ENCODE results near the gene TLR9.

Gene TLR9

GRCh38 chr3:52247409-52248164, 22.1 kb upstream of the TLR9 start:
- DNase-seq: no peak

- DNase-seq: no peak
Observed at GRCh38 chr3:52246728-52247408, 21.4 kb upstream of the TLR9 start.

GRCh38 chr3:52246264-52246620, 20.8 kb upstream of the TLR9 start:
- no peak for DNase-seq

DNA sequence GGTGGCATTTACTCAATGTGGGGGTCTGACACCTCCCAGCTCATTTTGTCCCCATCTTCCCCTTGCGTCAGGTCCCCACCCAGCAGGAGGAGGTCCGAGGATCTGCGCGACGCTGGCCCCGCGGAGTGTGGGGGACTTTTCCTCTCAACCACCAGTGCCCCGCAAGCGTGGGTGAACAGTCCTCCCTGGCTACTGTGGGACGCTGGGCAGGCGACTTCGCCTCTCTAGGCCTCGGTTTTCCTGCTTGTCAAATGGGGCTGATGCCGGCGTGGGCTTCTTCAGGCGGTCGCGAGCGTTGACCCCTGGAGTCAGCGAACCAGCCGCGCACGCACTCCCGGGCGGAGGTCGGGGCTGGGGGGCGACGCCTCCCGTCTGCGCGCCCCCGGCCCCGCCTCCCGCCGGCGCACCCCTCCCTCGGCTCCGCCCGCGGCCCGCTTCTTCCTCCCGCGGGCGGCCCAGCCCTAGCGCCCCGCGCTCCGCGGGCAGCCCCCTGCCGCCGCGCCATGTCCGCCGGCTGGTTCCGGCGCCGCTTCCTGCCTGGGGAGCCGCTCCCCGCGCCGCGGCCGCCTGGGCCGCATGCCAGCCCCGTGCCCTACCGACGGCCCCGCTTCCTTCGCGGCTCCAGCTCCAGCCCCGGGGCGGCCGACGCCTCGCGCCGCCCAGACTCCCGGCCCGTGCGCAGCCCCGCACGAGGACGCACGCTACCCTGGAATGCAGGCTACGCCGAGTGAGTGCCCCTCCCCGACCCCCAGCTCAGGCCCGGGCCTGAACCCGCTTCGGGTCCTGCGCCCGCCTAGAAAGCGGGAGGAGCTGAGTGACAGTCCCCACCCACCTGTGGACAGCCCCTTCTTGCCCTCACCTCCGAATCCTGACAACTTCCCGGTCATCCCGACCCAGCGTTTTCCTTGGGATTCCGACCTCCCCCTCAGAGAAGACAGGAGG, 20.1 kb upstream of the TLR9 start, which contains the start of gene PPM1M:
Gene PPM1M (plus strand): TSS at position 438 of the 942 bp plus-strand sequence. CDS start 66 bp downstream, at position 504.
- DNase-seq: no peak

GRCh38 chr3:52243791-52244628, 18.6 kb upstream of the TLR9 start:
- no peak for DNase-seq

DNA sequence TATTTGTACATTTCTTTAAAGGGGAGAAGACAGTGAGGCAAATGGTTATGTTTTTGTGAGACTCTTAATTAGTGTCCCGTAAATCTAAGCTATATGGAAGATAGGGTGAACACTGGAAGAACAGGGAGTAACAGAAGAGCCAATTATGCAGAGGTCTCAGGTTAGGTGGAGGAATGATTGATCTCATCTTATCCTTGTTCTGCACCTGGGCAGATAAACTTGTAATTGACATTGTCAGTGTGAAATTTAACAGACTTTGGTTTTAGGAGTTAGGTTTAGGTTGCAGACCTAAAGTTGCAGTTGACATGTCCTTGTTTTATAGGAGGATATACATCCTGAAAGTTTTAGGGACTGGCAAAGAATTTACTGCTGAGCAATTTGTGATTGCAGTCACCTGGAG, 16.6 kb upstream of the TLR9 start:
- DNase-seq: no peak

GRCh38 chr3:52240886-52241370, 15.5 kb upstream of the TLR9 start:
- DNase-seq: no peak

GRCh38 chr3:52240059-52240885, 14.8 kb upstream of the TLR9 start:
- no peak for DNase-seq

DNA sequence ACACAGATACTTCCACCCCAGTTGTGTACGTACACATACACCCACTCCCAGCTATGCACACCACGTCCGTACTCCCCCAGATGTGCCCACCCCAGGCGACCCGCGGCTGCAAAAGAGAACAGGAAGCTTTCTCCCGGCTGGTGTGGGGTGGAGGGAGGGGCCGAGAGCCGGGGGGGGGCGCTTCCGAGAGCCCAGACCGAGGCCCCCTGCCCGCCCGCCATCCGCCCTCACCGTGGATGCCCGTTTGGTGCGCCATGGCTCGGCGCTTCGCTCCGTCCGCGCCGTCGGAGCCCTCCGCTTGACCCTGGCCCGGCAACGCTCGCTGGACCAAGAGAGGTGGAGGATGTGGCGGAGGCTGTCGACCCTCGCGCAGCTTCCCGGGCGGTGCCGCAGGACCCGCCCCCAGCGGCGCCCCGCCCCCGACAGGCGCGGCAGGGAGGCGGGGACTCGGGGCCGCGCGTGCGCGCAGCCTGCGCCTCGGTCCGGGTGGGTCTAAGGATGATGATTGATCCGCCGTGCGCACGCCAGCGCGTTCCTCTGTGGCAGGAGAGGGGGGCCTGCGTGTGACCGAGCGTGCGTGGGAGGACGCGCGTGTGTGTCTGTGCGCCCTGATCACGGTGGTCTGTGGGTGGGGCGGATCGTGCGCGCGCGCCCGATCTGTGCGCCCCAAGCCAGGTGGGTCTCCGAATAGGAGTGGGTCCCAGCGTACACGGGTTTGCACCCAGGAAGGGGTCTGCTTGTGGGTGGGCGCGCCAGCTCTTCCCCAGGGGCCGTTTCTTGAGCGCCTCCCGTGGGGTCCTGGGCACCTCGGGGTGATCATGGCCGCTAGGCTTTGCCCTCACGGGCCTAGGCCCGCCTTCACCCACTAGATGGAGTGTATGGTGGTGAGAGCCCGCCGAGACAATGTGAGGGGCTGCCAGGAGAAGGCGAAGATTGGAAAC, 13.6 kb upstream of the TLR9 start, which contains the start of gene TWF2:
Gene TWF2 (minus strand): TSS at position 398 of the 941 bp plus-strand sequence. CDS start 142 bp downstream, at position 256.
- DNase-seq: no peak

- no peak for DNase-seq
Observed at GRCh38 chr3:52238193-52238760, 12.8 kb upstream of the TLR9 start.

GRCh38 chr3:52237657-52238172, 12.3 kb upstream of the TLR9 start:
- no peak for DNase-seq

DNA sequence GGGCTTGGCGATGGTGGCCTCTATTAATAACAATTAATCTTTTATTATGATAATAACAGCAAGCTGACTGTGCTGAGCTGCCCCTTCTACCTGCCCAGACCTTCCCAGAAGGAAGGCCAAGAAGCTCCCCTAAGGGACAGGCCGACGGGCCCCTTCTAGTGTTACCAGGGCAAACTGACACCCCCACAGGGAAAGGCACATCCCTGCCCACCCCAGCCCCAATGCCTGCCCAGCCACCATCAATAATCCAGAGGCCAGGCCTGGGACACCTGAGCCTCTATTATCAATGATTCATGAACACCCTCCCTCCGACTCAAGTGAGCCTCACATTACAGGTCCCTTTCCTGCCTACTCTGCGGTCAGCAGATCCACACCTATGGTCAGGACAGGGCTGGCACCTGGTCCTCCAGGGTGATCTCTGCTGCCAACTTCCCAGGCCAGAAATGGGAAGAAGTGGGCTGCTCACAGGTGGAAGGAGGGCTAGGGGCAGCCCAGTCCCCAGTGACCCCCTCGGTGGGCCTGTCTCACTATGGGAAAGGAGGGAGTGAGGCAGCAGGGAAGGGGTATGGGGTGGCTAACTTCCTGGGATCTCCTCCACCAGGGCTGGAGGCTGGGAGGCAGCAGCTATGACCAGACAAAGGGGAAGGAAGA, 11.7 kb upstream of the TLR9 start:
- no peak for DNase-seq

DNA sequence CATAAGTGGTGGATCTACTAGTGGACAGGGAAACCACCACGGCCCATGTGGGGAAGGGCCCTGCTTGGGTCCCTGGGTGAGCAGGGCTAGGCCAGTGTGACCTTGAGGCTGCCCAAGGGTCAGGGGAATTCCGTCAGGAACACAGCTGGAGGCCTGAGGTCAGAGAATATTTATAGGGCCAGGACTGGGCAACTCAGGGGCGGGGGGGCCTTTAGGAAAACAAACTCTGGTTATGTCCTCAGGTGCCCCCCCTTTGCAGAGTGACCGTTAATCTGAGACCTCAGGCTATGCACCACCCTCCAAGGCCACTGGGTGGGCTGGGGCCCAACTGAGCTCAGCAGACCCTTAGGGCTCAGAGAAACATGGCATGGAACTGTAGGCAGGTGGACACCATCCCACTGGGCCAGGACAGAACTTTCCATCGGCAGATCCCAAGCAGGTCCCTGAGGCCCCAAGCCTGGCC, 11.0 kb upstream of the TLR9 start:
- no peak for DNase-seq

DNA sequence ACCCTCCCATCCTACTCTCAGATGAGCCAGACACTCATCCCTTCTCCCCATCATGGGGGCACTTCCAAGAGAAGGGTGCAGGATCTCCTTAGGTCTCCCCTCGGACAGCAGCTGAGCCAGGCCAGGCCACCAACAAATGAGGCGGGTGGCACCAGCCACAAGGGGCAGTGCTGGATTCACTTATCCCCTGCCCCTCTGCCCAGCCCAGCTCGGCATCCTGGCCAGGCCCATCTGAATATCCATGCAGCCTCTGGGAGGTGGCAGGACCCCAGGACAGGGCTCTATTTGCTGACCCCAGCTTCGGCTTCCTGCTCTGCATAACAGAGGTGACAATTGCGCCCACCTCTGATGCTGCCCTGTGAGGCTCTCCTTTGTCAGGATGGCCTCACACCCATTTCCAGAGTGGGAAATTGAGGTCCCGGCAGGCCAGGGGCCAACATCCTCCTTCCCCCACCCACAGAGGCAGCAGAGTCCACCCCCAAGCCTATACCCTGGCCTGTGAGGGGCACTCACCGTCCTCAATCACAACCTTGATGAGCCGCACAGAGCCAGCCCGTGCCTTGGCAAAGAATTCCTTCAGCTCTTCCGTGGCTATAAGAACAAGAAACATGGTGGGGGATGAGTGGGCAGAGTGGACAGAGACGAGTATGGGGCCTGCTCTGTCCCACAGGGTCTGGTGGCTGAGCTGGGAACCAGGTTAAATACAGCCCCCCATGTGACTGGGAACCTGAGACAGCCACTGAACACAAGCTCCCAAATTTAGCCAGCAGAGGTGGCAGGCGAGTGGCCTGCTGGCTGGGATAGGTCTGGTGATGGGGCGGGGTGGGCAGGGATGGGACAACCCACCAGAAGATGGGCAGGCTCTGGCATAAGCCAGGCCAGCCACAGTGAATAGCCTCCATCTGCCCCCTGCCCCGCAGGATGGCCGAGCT, 9.3 kb upstream of the TLR9 start:
- no peak for DNase-seq

- no peak for DNase-seq
Observed at GRCh38 chr3:52233968-52234367, 8.5 kb upstream of the TLR9 start.

- no peak for DNase-seq
Observed at GRCh38 chr3:52233108-52233591, 7.7 kb upstream of the TLR9 start.

Data from NCI-H187 treated with DMSO at 0.1 percent for 48 hours (cell line).